H9 (cell line): ENCODE data around the gene RCAN3. TPM values are rescaled to one million over a fixed set of nuclear protein-coding genes. Genes with fewer than 3 reads are reported as not detected.
A peak's percentile ranks its signal among the peaks of the same experiment; 100 is the strongest.

Source experiments
- DNase-seq: peaks from one replicate; pipeline ENCODE4 v3.0.0-alpha.2; 2017
- H2AFZ ChIP-seq: one replicate; pipeline ENCODE4 v1.6.1; 2013; ENCODE audit warnings: mild to moderate bottlenecking, low read length, control low read depth, moderate library complexity
- H2AK5ac ChIP-seq: 2 replicates; pipeline ENCODE4 v1.6.1; 2013; ENCODE audit warnings: low read length, control low read depth, mixed read lengths; ENCODE audit not compliant: insufficient read length
- H2BK120ac ChIP-seq: one replicate; pipeline ENCODE4 v1.6.1; 2013; ENCODE audit warnings: low read depth, mild to moderate bottlenecking, low read length, control low read depth, inconsistent platforms; ENCODE audit not compliant: poor library complexity, severe bottlenecking
- H2BK12ac ChIP-seq: 2 replicates; pipeline ENCODE4 v1.6.1; 2013; ENCODE audit warnings: low read length, control low read depth, mixed read lengths, low read depth; ENCODE audit not compliant: insufficient read length
- H2BK15ac ChIP-seq: 2 replicates; pipeline ENCODE4 v1.6.1; 2013; ENCODE audit warnings: low read depth, low read length, control low read depth
- H2BK20ac ChIP-seq: one replicate; pipeline ENCODE4 v1.6.1; 2013; ENCODE audit warnings: low read depth, mild to moderate bottlenecking, low read length, control low read depth, inconsistent platforms; ENCODE audit not compliant: poor library complexity, severe bottlenecking
- H2BK5ac ChIP-seq: 2 replicates; pipeline ENCODE4 v1.6.1; 2013; ENCODE audit warnings: low read length, control low read depth, mixed read lengths; ENCODE audit not compliant: insufficient read length
- H3K14ac ChIP-seq: 2 replicates; pipeline ENCODE4 v1.6.1; 2013; ENCODE audit warnings: low read length, control low read depth; ENCODE audit not compliant: insufficient read depth
- H3K18ac ChIP-seq: 2 replicates; pipeline ENCODE4 v1.6.1; 2013; ENCODE audit warnings: low read depth, mild to moderate bottlenecking, mixed read lengths, low read length, control low read depth; ENCODE audit not compliant: insufficient read length
- H3K23ac ChIP-seq: 2 replicates; pipeline ENCODE4 v1.6.1; 2013; ENCODE audit warnings: low read length, control low read depth, mixed read lengths, low read depth; ENCODE audit not compliant: insufficient read length
- H3K23me2 ChIP-seq: 2 replicates; pipeline ENCODE4 v1.6.1; 2013; ENCODE audit warnings: low read depth, mild to moderate bottlenecking, mixed read lengths, low read length, control low read depth; ENCODE audit not compliant: insufficient read length, poor library complexity, severe bottlenecking
- H3K27ac ChIP-seq: 2 replicates; pipeline ENCODE4 v1.5.1; 2013; ENCODE audit warnings: low read length, control low read depth, mixed read lengths, low read depth; ENCODE audit not compliant: insufficient read length
- H3K27me3 ChIP-seq: 2 replicates; pipeline ENCODE4 v1.6.1; 2013; ENCODE audit warnings: low read length, control low read depth, inconsistent platforms; ENCODE audit not compliant: insufficient read depth
- H3K4ac ChIP-seq: 2 replicates; pipeline ENCODE4 v1.6.1; 2013; ENCODE audit warnings: low read depth, mild to moderate bottlenecking, control low read depth, inconsistent platforms, low read length, moderate library complexity
- H3K4me1 ChIP-seq: 2 replicates; pipeline ENCODE4 v1.6.1; 2013; ENCODE audit warnings: low read length, control low read depth, inconsistent platforms; ENCODE audit not compliant: insufficient read depth
- H3K4me2 ChIP-seq: 2 replicates; pipeline ENCODE4 v1.6.1; 2013; ENCODE audit warnings: low read length, control low read depth, mixed read lengths; ENCODE audit not compliant: insufficient read length, insufficient read depth
- H3K56ac ChIP-seq: 2 replicates; pipeline ENCODE4 v1.6.1; 2013; ENCODE audit warnings: low read depth, mild to moderate bottlenecking, mixed read lengths, low read length, control low read depth; ENCODE audit not compliant: insufficient read length
- H3K79me1 ChIP-seq: 2 replicates; pipeline ENCODE4 v1.6.1; 2013; ENCODE audit warnings: low read depth, mild to moderate bottlenecking, moderate library complexity, low read length, control low read depth, inconsistent platforms; ENCODE audit not compliant: insufficient read depth, poor library complexity, severe bottlenecking
- H3K79me2 ChIP-seq: 2 replicates; pipeline ENCODE4 v1.6.1; 2013; ENCODE audit warnings: low read length, control low read depth, inconsistent platforms; ENCODE audit not compliant: insufficient read depth
- H3K9ac ChIP-seq: 2 replicates; pipeline ENCODE4 v1.6.1; 2013; ENCODE audit warnings: low read length, control low read depth, mixed read lengths; ENCODE audit not compliant: insufficient read length; ENCODE audit errors: extremely low read depth
- H3K9me3 ChIP-seq: one replicate; pipeline ENCODE4 v1.6.1; 2013; ENCODE audit warnings: low read depth, low read length, inconsistent platforms; ENCODE audit not compliant: control insufficient read depth
- H3T11ph ChIP-seq: one replicate; pipeline ENCODE4 v1.6.1; 2013; ENCODE audit warnings: mild to moderate bottlenecking, low read length, control low read depth, inconsistent platforms
- H4K20me1 ChIP-seq: one replicate; pipeline ENCODE4 v1.6.1; 2013; ENCODE audit not compliant: control insufficient read depth, insufficient read length, insufficient read depth
- H4K5ac ChIP-seq: 2 replicates; pipeline ENCODE4 v1.6.1; 2013; ENCODE audit warnings: low read depth, mild to moderate bottlenecking, mixed read lengths, low read length, control low read depth; ENCODE audit not compliant: insufficient read length
- H4K8ac ChIP-seq: replicated peaks from 2 replicates; pipeline ENCODE4 v1.6.1; 2013; ENCODE audit warnings: low read length, control low read depth, mixed read lengths, low read depth; ENCODE audit not compliant: insufficient read length
- H4K91ac ChIP-seq: 2 replicates; pipeline ENCODE4 v1.6.1; 2013; ENCODE audit warnings: low read depth, mild to moderate bottlenecking, moderate library complexity, mixed read lengths, low read length, control low read depth; ENCODE audit not compliant: insufficient read length
- H3K27ac Mint-ChIP-seq, 3 experiments: 2 replicates in 2 of 3; 3 replicates in 1 of 3; pipeline ENCODE4 v1.8.0; 2020 to 2021; ENCODE audit warnings: mixed read lengths in 3 of 3, mild to moderate bottlenecking in 1 of 3, moderate library complexity in 1 of 3
- H3K27me3 Mint-ChIP-seq: 2 replicates; pipeline ENCODE4 v1.8.0; 2021; ENCODE audit warnings: low read depth, mild to moderate bottlenecking, moderate library complexity, mixed read lengths
- H3K36me3 Mint-ChIP-seq, 3 experiments: 2 replicates in 2 of 3; 3 replicates in 1 of 3; pipeline ENCODE4 v1.8.0; 2020 to 2021; ENCODE audit warnings: low read depth in 3 of 3, mixed read lengths in 3 of 3; ENCODE audit not compliant: insufficient read depth in 1 of 3
- H3K4me1 Mint-ChIP-seq, 2 experiments: 2 replicates each; pipeline ENCODE4 v1.8.0; 2020; ENCODE audit warnings: mixed read lengths in 2 of 2
- H3K4me3 Mint-ChIP-seq, 2 experiments: 2 replicates in 1 of 2; 3 replicates in 1 of 2; pipeline ENCODE4 v1.8.0; 2020 to 2021; ENCODE audit warnings: mild to moderate bottlenecking in 2 of 2, mixed read lengths in 2 of 2, moderate library complexity in 1 of 2
- H3K9me3 Mint-ChIP-seq, 2 experiments: 2 replicates in 1 of 2; 3 replicates in 1 of 2; pipeline ENCODE4 v1.8.0; 2020; ENCODE audit warnings: mild to moderate bottlenecking in 2 of 2, mixed read lengths in 2 of 2, moderate library complexity in 1 of 2
- WGBS: extraction: QIAGEN DNeasy Blood & Tissue Kit; methylation state at CpG from one replicate; pipeline ENCODE4 v1.1.7; 2013; ENCODE audit warnings: missing lambda C conversion rate, low lambda C conversion rate, mixed read lengths; ENCODE audit not compliant: insufficient read length; ENCODE audit errors: extremely low coverage; 5-methylcytosine and 5-hydroxymethylcytosine counted together
- total RNA-seq: library from RNA; stranded (reverse); gene quantifications from 2 replicates; pipeline ENCODE4 v1.2.1, GENCODE V29; 2021
- TF ChIP-seq, protein P1 (sequence below): fragments of 200-600 bp; sonication (generic); conservative IDR thresholded peaks from 3 replicates; pipeline ENCODE4 v1.8.0; 2021; ENCODE audit warnings: antibody characterized with exemption, mild to moderate bottlenecking

The RCAN3 gene
- total RNA-seq, 1 experiment from 2014 or later: 13.0 TPM

DNA sequence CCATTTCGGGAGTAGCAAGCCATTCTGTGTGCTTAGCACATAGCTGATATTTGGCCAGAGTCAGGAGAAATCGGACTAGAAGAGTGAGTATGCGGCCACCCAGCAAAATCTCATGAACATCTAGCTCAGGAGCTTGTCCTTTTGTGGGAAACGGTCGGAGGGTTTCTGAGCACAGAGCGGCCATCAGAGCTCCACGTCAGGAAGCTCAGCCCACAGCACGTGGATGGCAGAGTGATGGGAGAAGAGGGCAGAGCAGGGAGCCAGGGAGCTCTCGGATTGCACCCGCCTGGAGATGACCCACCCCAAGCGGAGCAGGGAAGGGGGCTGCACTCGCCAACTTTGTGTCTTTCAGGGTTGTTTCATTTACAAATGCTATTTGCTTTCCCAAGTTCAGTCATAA lies 13.9 kb downstream of the RCAN3 start:
- Histone ChIP-seq H2BK12ac (no peak overlapping the region), H3K9ac (no peak overlapping the region), H2BK5ac (no peak overlapping the region), H4K5ac (no peak overlapping the region), H3K4ac (no peak overlapping the region), H2BK120ac (no peak overlapping the region), H4K8ac (no peak overlapping the region), H3K27me3 (no peaks in the 10 kb centered on the region), H3K23me2 (no peaks in the 10 kb centered on the region), H3K79me1 (no peaks in the 10 kb centered on the region), H3K18ac (no peak overlapping the region), H4K20me1 (no peaks in the 10 kb centered on the region), H3T11ph (no peak overlapping the region), H2AK5ac (no peak overlapping the region), H3K14ac (no peak overlapping the region), H3K9me3 (no peaks in the 10 kb centered on the region), H3K4me1 (no peaks in the 10 kb centered on the region), H4K91ac (no peak overlapping the region), H3K27ac (no peak overlapping the region), H2BK20ac (no peak overlapping the region), H2AFZ (no peak overlapping the region), H3K23ac (no peak overlapping the region), H3K79me2 (no peaks in the 10 kb centered on the region), H3K4me2 (no peak overlapping the region), H2BK15ac (no peak overlapping the region), H3K56ac (no peak overlapping the region)
- no peaks in the 10 kb centered on the region for H3K27me3 Mint-ChIP-seq
- peak overlapping the region; percentile 18 to 68 (median 53); a peak in 4 of 7 replicates for H3K27ac Mint-ChIP-seq
- H3K9me3 Mint-ChIP-seq: no peaks in the 10 kb centered on the region
- TF ChIP-seq, protein P1, sequence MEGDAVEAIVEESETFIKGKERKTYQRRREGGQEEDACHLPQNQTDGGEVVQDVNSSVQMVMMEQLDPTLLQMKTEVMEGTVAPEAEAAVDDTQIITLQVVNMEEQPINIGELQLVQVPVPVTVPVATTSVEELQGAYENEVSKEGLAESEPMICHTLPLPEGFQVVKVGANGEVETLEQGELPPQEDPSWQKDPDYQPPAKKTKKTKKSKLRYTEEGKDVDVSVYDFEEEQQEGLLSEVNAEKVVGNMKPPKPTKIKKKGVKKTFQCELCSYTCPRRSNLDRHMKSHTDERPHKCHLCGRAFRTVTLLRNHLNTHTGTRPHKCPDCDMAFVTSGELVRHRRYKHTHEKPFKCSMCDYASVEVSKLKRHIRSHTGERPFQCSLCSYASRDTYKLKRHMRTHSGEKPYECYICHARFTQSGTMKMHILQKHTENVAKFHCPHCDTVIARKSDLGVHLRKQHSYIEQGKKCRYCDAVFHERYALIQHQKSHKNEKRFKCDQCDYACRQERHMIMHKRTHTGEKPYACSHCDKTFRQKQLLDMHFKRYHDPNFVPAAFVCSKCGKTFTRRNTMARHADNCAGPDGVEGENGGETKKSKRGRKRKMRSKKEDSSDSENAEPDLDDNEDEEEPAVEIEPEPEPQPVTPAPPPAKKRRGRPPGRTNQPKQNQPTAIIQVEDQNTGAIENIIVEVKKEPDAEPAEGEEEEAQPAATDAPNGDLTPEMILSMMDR: no peak
- peaks cover 3 to 8% (median 8%) of the 10 kb centered on the region in 3 experiments; a peak in 4 of 7 replicates for H3K36me3 Mint-ChIP-seq
- H3K4me1 Mint-ChIP-seq: peaks cover 4 to 7% of the 10 kb centered on the region in 2 experiments; a peak in 3 of 4 replicates
- no CpG with 5 or more reads among the region's 12 CpGs for WGBS
- DNase-seq: no peak
- no peak overlapping the region for H3K4me3 Mint-ChIP-seq
